ENCODE measurements around the gene FOSL1.

The FOSL1 gene

DNA sequence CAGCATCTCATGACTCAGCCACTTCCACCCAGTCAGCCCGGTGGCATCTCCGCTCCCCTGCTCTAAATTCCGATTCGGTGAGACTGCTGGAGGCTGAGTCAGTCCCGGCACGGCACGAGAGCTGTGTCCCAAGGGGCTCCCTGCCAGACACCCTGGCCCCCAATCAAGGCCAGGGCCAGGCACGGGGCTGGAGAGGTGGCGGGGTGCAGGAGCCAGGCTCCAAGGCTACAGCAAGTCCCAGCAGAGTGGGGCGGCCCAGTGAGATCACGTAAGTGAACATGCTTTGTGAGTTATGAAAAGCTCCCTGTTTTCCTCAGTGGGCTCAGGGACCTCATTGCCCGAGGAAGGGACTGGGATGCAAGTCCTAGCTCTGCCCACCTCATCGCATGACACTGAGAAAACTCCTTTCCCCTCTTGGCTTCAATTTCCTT is 15.6 kb upstream of the FOSL1 start:
- H3K27me3 Mint-ChIP-seq (ENCODE audit: low read depth), result peaks cover 3% of the 10 kb centered on the region
- H3K9me3 Mint-ChIP-seq, result no peaks in the 10 kb centered on the region
- peaks cover 36% of the 10 kb centered on the region for H3K4me1 Mint-ChIP-seq
- peak overlapping the region; percentile 88 to 90 (median 89) for H3K4me3 Mint-ChIP-seq
- TF ChIP-seq, protein P1, sequence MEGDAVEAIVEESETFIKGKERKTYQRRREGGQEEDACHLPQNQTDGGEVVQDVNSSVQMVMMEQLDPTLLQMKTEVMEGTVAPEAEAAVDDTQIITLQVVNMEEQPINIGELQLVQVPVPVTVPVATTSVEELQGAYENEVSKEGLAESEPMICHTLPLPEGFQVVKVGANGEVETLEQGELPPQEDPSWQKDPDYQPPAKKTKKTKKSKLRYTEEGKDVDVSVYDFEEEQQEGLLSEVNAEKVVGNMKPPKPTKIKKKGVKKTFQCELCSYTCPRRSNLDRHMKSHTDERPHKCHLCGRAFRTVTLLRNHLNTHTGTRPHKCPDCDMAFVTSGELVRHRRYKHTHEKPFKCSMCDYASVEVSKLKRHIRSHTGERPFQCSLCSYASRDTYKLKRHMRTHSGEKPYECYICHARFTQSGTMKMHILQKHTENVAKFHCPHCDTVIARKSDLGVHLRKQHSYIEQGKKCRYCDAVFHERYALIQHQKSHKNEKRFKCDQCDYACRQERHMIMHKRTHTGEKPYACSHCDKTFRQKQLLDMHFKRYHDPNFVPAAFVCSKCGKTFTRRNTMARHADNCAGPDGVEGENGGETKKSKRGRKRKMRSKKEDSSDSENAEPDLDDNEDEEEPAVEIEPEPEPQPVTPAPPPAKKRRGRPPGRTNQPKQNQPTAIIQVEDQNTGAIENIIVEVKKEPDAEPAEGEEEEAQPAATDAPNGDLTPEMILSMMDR (IDR thresholded peaks at IDR 0.05; ENCODE audit: unreplicated experiment in 3 of 3), result no peak
- H3K27ac Mint-ChIP-seq, result peak overlapping the region in 1 of 3 experiments; percentile 79
- H3K36me3 Mint-ChIP-seq (ENCODE audit: low read depth), result peaks cover 5% of the 10 kb centered on the region

DNA sequence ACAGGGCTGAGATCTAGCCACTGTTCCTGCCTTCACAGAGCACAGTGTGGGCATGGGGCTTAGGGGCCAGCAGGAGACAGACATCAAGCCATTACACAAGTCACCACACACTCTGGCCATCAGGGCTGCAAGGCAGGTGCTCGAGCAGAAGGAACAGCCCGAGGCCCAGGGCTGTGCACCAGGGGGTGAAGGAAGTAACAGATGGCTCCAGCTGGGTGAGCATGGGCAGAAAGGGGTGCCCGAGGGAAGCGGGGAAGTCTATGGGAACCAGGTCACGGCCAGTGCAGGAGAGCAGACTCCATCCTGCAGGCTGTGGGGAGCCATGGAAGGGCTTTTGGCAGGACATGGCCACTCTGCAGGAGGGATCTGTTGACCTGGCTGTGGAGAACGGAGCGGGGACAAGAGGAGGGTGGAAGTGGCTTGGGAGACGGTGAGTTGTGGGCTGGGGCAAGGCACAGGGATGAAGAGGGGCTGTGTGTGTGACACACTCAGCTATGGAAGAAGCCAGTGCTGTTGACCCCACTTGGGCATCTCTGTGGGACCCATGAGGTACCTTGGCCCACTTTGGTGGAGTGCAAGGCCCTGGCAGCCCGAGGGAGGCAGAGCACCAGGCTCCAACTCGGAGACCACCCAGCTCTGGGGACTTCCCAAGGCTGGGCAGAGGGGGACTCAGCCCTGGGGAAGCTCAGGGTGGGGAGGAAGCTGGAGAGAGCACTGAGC is 15.1 kb upstream of the FOSL1 start:
- Mint-ChIP-seq H3K9me3 (no peaks in the 10 kb centered on the region), H3K4me1 (peaks cover 36% of the 10 kb centered on the region), H3K27ac (peak overlapping the region in 2 of 3 experiments; percentile 44 to 58), H3K4me3 (peak overlapping the region; percentile 49 to 80 (median 72)), H3K27me3 (ENCODE audit: low read depth) (peaks cover 6% of the 10 kb centered on the region), H3K36me3 (ENCODE audit: low read depth) (peaks cover 5% of the 10 kb centered on the region)
- TF ChIP-seq, protein P1 (IDR thresholded peaks at IDR 0.05; ENCODE audit: unreplicated experiment in 3 of 3), result no peak

DNA sequence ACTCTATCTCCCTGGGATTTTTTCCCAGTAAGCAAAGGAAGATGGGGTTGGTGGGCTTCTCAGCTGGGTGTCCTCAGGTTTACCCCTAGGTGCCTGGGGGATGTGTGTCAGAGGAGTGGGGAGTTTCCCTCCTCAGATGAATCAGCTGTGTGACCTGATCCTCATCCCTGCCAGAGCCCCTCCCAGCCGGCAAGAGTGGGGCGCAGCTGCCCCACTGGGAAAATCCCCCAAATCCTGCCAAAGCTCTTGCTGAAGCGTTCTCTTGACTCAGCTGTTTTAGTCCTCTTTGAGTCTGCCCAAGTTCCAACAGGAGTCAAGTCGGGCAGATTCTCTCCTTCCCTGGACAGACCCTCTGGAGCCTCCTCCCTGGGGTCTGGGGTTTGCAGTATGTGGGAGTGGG is 12.7 kb upstream of the FOSL1 start:
- Mint-ChIP-seq H3K9me3 (no peaks in the 10 kb centered on the region), H3K4me1 (peaks cover 36% of the 10 kb centered on the region), H3K4me3 (peak overlapping the region in 1 of 3 experiments; percentile 37), H3K27me3 (ENCODE audit: low read depth) (peaks cover 22% of the 10 kb centered on the region), H3K27ac (peak overlapping the region in 2 of 3 experiments; percentile 33 to 63), H3K36me3 (ENCODE audit: low read depth) (peaks cover 5% of the 10 kb centered on the region)
- TF ChIP-seq, protein P1 (IDR thresholded peaks at IDR 0.05; ENCODE audit: unreplicated experiment in 3 of 3), result no peak

DNA sequence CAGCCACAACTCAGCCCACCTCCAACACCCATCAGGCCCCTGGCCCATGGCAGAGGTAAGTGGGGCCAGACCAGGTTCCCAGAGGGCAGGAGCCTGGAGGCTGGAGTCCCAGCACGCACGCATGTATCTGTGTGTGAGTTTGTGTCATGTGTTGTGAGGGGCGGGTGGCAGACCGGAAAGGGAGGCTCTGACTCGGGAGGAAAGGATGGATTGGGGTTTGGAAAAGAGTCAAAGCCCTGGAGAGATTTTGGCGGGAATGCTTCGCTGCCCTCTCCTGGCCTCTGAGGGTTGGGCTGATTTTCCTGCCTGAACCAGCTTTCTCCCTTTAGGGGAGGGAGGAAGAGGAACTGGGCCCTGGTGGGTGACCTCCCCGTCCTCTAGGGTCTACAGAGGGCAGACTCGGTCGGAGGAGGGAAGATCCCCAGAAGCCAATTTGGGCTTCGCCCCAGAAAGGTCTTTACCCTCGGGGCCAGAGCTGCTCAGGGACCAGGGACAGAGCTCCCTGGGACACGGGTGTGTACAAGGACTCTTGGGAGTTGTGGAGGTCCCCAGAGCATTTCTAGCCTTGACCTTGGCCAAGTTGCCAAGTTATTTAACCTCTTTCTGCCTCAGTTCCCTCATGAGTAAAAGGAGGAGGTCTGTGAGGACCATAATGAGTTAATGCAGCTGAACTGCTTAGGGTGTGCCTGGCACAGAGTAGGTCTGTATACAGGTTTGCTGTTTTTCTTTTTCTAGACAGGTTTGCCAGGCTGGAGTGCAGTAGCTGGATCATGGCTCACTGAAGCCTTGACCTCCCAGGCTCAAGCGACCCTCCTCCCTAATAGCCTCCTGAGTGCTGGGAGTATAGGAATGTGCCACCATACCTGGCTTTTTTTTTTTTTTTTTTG is 11.7 kb upstream of the FOSL1 start:
- peaks cover 2% of the 10 kb centered on the region for H3K36me3 Mint-ChIP-seq (ENCODE audit: low read depth)
- H3K27ac Mint-ChIP-seq, result peak overlapping the region in 2 of 3 experiments; percentile 76
- peaks cover 33% of the 10 kb centered on the region for H3K4me1 Mint-ChIP-seq
- H3K27me3 Mint-ChIP-seq (ENCODE audit: low read depth), result peaks cover 30% of the 10 kb centered on the region
- no peaks in the 10 kb centered on the region for H3K9me3 Mint-ChIP-seq
- H3K4me3 Mint-ChIP-seq, result peak overlapping the region; percentile 14 to 47 (median 28)
- TF ChIP-seq, protein P1 (IDR thresholded peaks at IDR 0.05; ENCODE audit: unreplicated experiment in 3 of 3), result peak in 2 of 3 experiments; percentile 11 to 18

DNA sequence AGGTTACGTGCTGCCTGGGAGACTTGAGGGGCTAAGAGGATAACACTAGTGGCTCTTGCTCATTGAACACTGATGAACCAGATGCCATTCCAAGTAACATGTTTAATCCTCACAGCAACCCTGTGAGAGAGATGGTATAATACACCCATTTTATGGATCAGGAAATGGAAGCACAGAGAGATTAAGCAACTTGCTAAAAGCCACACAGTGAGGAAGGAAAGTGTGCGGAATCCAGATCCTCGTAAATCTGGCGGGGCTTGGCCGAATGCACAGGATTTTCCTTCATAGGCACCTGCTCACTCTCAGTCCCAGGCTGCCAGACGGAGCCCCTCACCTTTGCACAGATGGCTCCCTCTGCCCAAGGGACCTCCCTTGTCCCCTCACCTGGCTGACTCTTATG is 7.7 kb upstream of the FOSL1 start:
- H3K4me3 Mint-ChIP-seq, result no peak overlapping the region
- peaks cover 11% of the 10 kb centered on the region for H3K4me1 Mint-ChIP-seq
- H3K27me3 Mint-ChIP-seq (ENCODE audit: low read depth), result peaks cover 61% of the 10 kb centered on the region
- no peaks in the 10 kb centered on the region for H3K9me3 Mint-ChIP-seq
- TF ChIP-seq, protein P1 (IDR thresholded peaks at IDR 0.05; ENCODE audit: unreplicated experiment in 3 of 3), result no peak
- no peak overlapping the region for H3K27ac Mint-ChIP-seq
- no peaks in the 10 kb centered on the region for H3K36me3 Mint-ChIP-seq (ENCODE audit: low read depth)

Data from nephron (organoid).